RWPE2 (cell line): ENCODE measurements around the gene VDAC1.

Experiments
- ATAC-seq: fragments of 200-7000 bp; cut with Tn5 transposase; 3 replicates; pipeline ENCODE4 v1.9.1; 2021; ENCODE audit warnings: low read depth
- DNase-seq: peaks from one replicate; pipeline ENCODE4 v3.0.0-alpha.2; 2020; ENCODE audit warnings: low spot score
- H3K27ac ChIP-seq: fragments of 450-650 bp; 2 replicates; pipeline ENCODE4 v1.5.1; 2017; ENCODE audit warnings: mild to moderate bottlenecking; ENCODE audit not compliant: poor library complexity, severe bottlenecking
- H3K27me3 ChIP-seq: fragments of 250-450 bp; sonication (Bioruptor Pico); 2 replicates; pipeline ENCODE4 v1.5.1; 2021; ENCODE audit warnings: mild to moderate bottlenecking, moderate library complexity; ENCODE audit not compliant: insufficient read depth, poor library complexity, severe bottlenecking
- H3K36me3 ChIP-seq: fragments of 250-450 bp; sonication (Bioruptor Pico); 2 replicates; pipeline ENCODE4 v1.5.1; 2020; ENCODE audit warnings: low read depth, mild to moderate bottlenecking, moderate library complexity
- H3K4me1 ChIP-seq: fragments of 250-450 bp; sonication (Bioruptor Pico); 2 replicates; pipeline ENCODE4 v1.5.1; 2021; ENCODE audit warnings: mild to moderate bottlenecking, moderate library complexity; ENCODE audit not compliant: insufficient read depth, poor library complexity, severe bottlenecking
- H3K4me3 ChIP-seq: fragments of 250-450 bp; sonication (Bioruptor Pico); 2 replicates; pipeline ENCODE4 v1.5.1; 2021; ENCODE audit warnings: mild to moderate bottlenecking, moderate library complexity; ENCODE audit not compliant: severe bottlenecking
- H3K9me3 ChIP-seq: fragments of 250-450 bp; sonication (Bioruptor Pico); 2 replicates; pipeline ENCODE4 v1.5.1; 2021; ENCODE audit warnings: mild to moderate bottlenecking, moderate library complexity; ENCODE audit not compliant: severe bottlenecking
- CTCF ChIP-seq: fragments of 450-650 bp; IDR thresholded peaks from one replicate; pipeline ENCODE4 v1.5.1; 2017; ENCODE audit warnings: mild to moderate bottlenecking, moderate library complexity; ENCODE audit not compliant: poor library complexity, severe bottlenecking

The VDAC1 gene

GRCh38 chr5:133933670-133934295, 71.0 kb downstream of the VDAC1 start:
- no peaks in the 10 kb centered on the region for H3K4me1 ChIP-seq
- no peaks in the 10 kb centered on the region for H3K27me3 ChIP-seq
- no peak overlapping the region for H3K27ac ChIP-seq
- no peaks in the 10 kb centered on the region for H3K36me3 ChIP-seq
- H3K9me3 ChIP-seq: no peaks in the 10 kb centered on the region
- no peak overlapping the region for H3K4me3 ChIP-seq
- TF ChIP-seq CTCF: no peak
- no peak for DNase-seq
- no peak for ATAC-seq

- Histone ChIP-seq H3K36me3 (no peaks in the 10 kb centered on the region), H3K27me3 (no peaks in the 10 kb centered on the region), H3K4me3 (no peak overlapping the region), H3K4me1 (no peaks in the 10 kb centered on the region), H3K27ac (no peak overlapping the region), H3K9me3 (no peaks in the 10 kb centered on the region)
- ATAC-seq: no peak
- TF ChIP-seq CTCF: no peak
- DNase-seq: no peak
These were observed 71.6 kb downstream of the VDAC1 start for GRCh38 chr5:133933169-133933509.

DNA sequence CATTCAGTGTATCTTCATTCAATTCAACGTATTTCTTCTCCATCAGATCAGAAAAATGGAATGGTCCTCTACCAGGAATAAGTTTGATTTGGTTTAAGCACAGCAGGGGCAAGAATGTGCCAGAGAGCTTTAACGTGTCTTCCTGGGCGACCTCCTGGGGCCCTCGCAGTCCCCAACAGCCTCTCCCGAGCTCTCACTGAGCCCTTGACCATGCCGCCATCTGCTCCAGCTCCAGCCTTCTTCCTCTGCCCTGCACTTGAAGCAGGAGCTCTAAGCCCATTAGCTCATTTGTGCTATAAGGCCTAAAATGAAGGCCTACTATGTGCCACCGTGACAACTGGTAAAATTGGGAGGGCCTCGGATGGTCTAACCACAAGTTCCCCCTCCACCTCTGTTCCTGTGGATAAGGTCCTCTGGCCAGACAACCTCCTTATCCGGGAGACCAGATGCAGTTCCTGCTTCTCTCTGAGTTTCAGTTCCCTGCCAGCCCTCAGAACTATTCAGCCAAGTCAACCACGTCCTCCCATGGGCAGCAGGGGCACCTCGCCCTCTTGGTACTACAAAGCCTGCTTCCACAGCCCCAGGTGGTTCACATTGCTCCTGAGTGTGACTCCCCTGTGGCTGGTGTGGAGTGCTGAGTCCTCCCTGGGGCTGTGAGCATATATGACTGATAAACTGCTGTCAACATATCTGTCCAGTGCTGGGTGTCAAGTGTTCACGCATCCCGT, 72.2 kb downstream of the VDAC1 start:
- no peak for TF ChIP-seq CTCF
- no peaks in the 10 kb centered on the region for H3K36me3 ChIP-seq
- no peaks in the 10 kb centered on the region for H3K27me3 ChIP-seq
- H3K4me1 ChIP-seq: no peaks in the 10 kb centered on the region
- ATAC-seq (no peak; the same call in 2 of the 3 replicates), DNase-seq (no peak)
- H3K4me3 ChIP-seq: no peak overlapping the region
- H3K27ac ChIP-seq: no peak overlapping the region
- H3K9me3 ChIP-seq: no peaks in the 10 kb centered on the region

DNA sequence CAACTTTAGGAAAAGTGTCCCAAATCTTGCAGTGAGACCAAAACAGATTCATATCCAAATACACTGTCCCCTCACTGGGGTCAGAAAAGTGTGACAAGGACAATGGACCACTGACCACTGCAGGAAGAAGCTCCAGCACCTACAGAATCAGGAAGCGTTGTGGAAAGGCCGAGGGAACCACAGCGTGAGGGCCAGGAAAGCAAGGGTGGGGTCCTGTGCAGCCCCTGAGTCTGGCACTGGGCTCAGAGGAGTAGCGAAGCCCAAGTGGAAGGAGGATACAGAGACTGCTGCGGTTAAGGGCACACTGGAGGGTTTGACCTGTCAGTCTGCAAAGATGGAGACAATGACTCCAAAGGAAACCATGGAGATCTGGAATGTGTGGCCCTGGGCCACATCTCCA, 73.2 kb downstream of the VDAC1 start:
- DNase-seq (no peak), ATAC-seq (no peak)
- TF ChIP-seq CTCF: no peak
- H3K36me3 ChIP-seq: no peaks in the 10 kb centered on the region
- no peak overlapping the region for H3K4me3 ChIP-seq
- H3K4me1 ChIP-seq: no peaks in the 10 kb centered on the region
- H3K27ac ChIP-seq: no peak overlapping the region
- no peaks in the 10 kb centered on the region for H3K9me3 ChIP-seq
- H3K27me3 ChIP-seq: no peaks in the 10 kb centered on the region

DNA sequence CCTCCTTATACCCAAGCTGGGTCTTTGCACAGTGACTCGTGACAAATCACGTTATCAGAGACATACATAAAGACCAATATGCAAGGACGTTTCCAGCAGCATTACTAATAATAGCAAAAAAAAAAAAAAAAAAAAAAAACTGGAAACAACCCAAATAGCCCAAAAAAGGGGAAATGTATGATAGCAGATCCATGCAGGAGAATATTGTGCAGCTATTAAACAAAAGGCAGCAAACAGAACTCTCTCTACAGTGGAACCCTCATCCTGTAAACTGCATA, 74.0 kb downstream of the VDAC1 start:
- no peak overlapping the region for H3K27ac ChIP-seq
- H3K4me3 ChIP-seq: no peak overlapping the region
- no peaks in the 10 kb centered on the region for H3K27me3 ChIP-seq
- no peak for TF ChIP-seq CTCF
- DNase-seq (no peak), ATAC-seq (no peak)
- H3K9me3 ChIP-seq: no peaks in the 10 kb centered on the region
- no peaks in the 10 kb centered on the region for H3K36me3 ChIP-seq
- H3K4me1 ChIP-seq: peaks cover 4% of the 10 kb centered on the region
